ENCODE measurements around the gene ANKRD62.
"Not testable (repeated sequence)": the region's sequence is repeated elsewhere in the genome, so short reads cannot be mapped to it uniquely, and the experiment has no call there.

Gene ANKRD62

DNA sequence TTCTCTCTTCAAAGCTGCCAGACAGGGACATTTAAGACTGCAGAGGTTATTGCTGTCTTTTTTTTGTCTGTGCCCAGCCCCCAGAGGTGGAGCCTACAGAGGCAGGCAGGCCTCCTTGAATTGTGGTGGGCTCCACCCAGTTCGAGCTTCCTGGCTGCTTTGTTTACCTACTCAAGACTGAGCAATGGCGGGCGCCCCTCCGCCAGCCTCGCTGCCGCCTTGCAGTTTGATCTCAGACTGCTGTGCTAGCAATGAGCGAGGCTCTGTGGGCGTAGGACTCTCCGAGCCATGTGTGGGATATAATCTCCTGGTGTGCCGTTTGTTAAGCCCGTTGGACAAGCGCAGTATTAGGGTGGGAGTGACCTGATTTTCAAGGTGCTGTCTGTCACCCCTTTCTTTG is 47.2 kb downstream of the ANKRD62 start:
- not testable (repeated sequence) for H3K36me3 ChIP-seq (ENCODE audit: insufficient read depth, insufficient read length, low read length); H3K9me3 ChIP-seq (ENCODE audit: insufficient read depth, low read length); H3K27me3 ChIP-seq (ENCODE audit: insufficient read depth, insufficient read length); H3K9ac ChIP-seq (ENCODE audit: insufficient read length, low read depth); H3K4me1 ChIP-seq (ENCODE audit: insufficient read depth, insufficient read length); DNase-seq (ENCODE audit: low read depth, low spot score); H3K4me3 ChIP-seq (ENCODE audit: insufficient read length, low read depth)

DNA sequence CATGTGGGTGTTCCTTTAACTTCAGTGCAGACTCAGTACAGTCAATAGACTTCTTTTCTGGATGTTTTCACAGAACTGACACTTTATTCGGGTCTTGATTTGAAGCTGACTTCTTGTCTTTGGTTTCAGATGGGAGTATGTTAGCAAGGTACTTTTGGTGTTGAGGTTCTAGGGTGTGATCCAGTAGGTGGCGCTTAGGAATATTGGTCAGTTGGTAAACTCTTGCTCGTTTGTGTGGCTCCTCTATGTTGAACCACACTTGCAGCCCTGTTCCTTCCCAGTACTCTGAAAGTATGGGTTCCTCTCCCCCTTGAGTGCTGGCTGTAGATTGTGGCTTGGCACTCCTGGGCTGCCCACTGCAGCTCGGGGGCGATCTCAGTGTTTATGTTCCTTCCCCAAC is 48.1 kb downstream of the ANKRD62 start:
- not testable (repeated sequence) for H3K9me3 ChIP-seq (ENCODE audit: insufficient read depth, low read length); H3K4me3 ChIP-seq (ENCODE audit: insufficient read length, low read depth); DNase-seq (ENCODE audit: low read depth, low spot score); H3K4me1 ChIP-seq (ENCODE audit: insufficient read depth, insufficient read length); H3K9ac ChIP-seq (ENCODE audit: insufficient read length, low read depth); H3K27me3 ChIP-seq (ENCODE audit: insufficient read depth, insufficient read length); H3K36me3 ChIP-seq (ENCODE audit: insufficient read depth, insufficient read length, low read length)

DNA sequence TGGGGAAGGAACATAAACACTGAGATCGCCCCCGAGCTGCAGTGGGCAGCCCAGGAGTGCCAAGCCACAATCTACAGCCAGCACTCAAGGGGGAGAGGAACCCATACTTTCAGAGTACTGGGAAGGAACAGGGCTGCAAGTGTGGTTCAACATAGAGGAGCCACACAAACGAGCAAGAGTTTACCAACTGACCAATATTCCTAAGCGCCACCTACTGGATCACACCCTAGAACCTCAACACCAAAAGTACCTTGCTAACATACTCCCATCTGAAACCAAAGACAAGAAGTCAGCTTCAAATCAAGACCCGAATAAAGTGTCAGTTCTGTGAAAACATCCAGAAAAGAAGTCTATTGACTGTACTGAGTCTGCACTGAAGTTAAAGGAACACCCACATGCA is 55.8 kb downstream of the ANKRD62 start:
- not testable (repeated sequence) for H3K4me3 ChIP-seq (ENCODE audit: insufficient read length, low read depth); H3K9ac ChIP-seq (ENCODE audit: insufficient read length, low read depth); H3K36me3 ChIP-seq (ENCODE audit: insufficient read depth, insufficient read length, low read length); DNase-seq (ENCODE audit: low read depth, low spot score); H3K9me3 ChIP-seq (ENCODE audit: insufficient read depth, low read length); H3K4me1 ChIP-seq (ENCODE audit: insufficient read depth, insufficient read length); H3K27me3 ChIP-seq (ENCODE audit: insufficient read depth, insufficient read length)

DNA sequence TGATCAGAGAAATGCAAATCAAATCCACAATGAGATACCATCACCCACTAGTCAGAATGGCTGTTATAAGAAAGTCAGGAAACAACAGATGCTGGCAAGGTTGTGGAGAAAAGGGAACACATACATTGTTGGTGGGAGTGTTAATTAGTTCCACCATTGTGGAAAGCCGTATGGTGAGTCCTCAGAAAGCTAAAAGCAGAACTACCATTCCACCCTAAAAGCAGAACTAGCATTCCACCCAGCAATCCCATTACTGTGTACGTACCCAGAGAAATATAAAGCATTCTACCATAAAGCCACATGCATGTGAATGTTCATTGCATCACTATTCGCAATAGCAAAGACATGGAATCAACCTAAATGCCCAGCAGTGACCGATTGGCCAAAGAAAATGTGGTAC is 60.7 kb downstream of the ANKRD62 start:
- H3K9ac ChIP-seq (ENCODE audit: insufficient read length, low read depth) = no peak overlapping the region
- no peaks in the 10 kb centered on the region for H3K9me3 ChIP-seq (ENCODE audit: insufficient read depth, low read length)
- no peaks in the 10 kb centered on the region for H3K4me1 ChIP-seq (ENCODE audit: insufficient read depth, insufficient read length)
- no peaks in the 10 kb centered on the region for H3K27me3 ChIP-seq (ENCODE audit: insufficient read depth, insufficient read length)
- TF ChIP-seq ZNF274 (IDR thresholded peaks at IDR 0.05; ENCODE audit: low read depth, low read length) (no peak), SUZ12 (IDR thresholded peaks at IDR 0.05; ENCODE audit: extremely low read depth, insufficient read depth, insufficient read length) (no peak), YY1 (IDR thresholded peaks at IDR 0.05; ENCODE audit: insufficient read depth, insufficient read length) (no peak)
- H3K4me3 ChIP-seq (ENCODE audit: insufficient read length, low read depth) = no peak overlapping the region
- H3K36me3 ChIP-seq (ENCODE audit: insufficient read depth, insufficient read length, low read length) = no peaks in the 10 kb centered on the region
- no peak for DNase-seq (ENCODE audit: low read depth, low spot score)

DNA sequence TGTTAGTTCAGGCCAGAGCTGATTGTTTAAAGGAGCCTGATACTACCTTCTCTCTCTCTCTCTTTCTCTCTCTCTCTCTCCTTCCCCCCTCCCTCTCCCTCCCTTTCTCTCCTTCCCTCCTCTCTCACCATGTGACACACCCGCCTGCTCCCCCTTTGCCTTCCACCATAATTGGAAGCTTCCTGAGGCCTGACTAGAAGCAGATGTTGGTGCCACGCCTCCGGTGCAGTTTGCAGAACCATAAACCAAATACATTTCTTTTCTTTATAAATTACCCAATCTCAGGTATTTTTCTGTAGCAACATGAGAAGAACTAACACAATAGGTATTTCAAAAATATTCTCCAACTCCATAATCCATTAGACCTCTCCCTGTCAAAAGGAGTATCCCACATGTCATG is 62.4 kb downstream of the ANKRD62 start:
- Histone ChIP-seq H3K4me1 (ENCODE audit: insufficient read depth, insufficient read length) (no peaks in the 10 kb centered on the region), H3K9me3 (ENCODE audit: insufficient read depth, low read length) (no peaks in the 10 kb centered on the region), H3K36me3 (ENCODE audit: insufficient read depth, insufficient read length, low read length) (no peaks in the 10 kb centered on the region), H3K4me3 (ENCODE audit: insufficient read length, low read depth) (no peak overlapping the region), H3K9ac (ENCODE audit: insufficient read length, low read depth) (no peak overlapping the region), H3K27me3 (ENCODE audit: insufficient read depth, insufficient read length) (no peaks in the 10 kb centered on the region)
- no peak for TF ChIP-seq SUZ12 (IDR thresholded peaks at IDR 0.05; ENCODE audit: extremely low read depth, insufficient read depth, insufficient read length)
- no peak for TF ChIP-seq ZNF274 (IDR thresholded peaks at IDR 0.05; ENCODE audit: low read depth, low read length)
- TF ChIP-seq YY1 (IDR thresholded peaks at IDR 0.05; ENCODE audit: insufficient read depth, insufficient read length) = no peak
- no peak for DNase-seq (ENCODE audit: low read depth, low spot score)

DNA sequence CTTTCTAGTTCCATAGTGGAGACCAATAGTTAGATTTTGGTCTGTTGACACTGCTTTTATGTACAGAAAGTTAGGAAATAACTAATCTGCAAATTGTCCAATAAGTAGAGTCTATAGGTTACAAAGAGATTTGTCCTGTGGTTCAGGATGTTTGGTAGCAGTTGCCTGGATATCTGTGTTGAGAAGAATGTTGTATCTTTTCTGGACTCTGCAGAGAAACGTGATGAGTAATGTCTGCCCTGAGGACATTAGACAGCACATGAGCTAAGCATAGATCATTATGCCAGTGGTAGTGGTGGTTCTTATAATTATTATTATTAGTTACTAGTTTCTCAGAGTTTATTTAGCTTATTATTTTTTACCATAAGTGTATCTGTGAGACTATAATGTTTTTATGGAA is 65.8 kb downstream of the ANKRD62 start:
- no peak overlapping the region for H3K9ac ChIP-seq (ENCODE audit: insufficient read length, low read depth)
- no peak for TF ChIP-seq YY1 (IDR thresholded peaks at IDR 0.05; ENCODE audit: insufficient read depth, insufficient read length)
- TF ChIP-seq SUZ12 (IDR thresholded peaks at IDR 0.05; ENCODE audit: extremely low read depth, insufficient read depth, insufficient read length) = no peak
- TF ChIP-seq ZNF274 (IDR thresholded peaks at IDR 0.05; ENCODE audit: low read depth, low read length) = no peak
- DNase-seq (ENCODE audit: low read depth, low spot score) = no peak

DNA sequence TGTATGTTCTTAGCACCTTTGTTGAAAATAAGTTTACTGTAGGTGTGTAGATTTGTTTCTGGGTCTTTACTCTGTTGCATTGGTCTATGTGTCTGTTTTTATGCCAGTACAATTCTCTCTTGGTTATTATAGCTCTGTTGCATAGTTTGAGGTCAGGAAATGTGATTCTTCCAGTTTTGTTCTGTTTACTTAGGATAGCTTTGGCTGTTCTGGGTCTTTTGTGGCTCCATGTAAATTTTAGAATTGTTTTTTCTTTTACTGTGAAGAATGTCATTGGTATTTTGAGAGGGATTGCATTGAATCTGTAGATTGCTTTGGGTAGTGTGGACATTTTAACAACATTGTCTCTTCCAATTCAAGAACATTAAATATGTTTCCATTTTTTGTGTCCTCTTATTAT is 69.1 kb downstream of the ANKRD62 start:
- H3K4me1 ChIP-seq (ENCODE audit: insufficient read depth, insufficient read length) = no peaks in the 10 kb centered on the region
- DNase-seq (ENCODE audit: low read depth, low spot score) = no peak
- H3K4me3 ChIP-seq (ENCODE audit: insufficient read length, low read depth) = no peak overlapping the region
- no peak overlapping the region for H3K9ac ChIP-seq (ENCODE audit: insufficient read length, low read depth)
- H3K27me3 ChIP-seq (ENCODE audit: insufficient read depth, insufficient read length) = no peaks in the 10 kb centered on the region
- no peak for TF ChIP-seq ZNF274 (IDR thresholded peaks at IDR 0.05; ENCODE audit: low read depth, low read length)
- TF ChIP-seq YY1 (IDR thresholded peaks at IDR 0.05; ENCODE audit: insufficient read depth, insufficient read length) = no peak
- TF ChIP-seq SUZ12 (IDR thresholded peaks at IDR 0.05; ENCODE audit: extremely low read depth, insufficient read depth, insufficient read length) = no peak
- no peaks in the 10 kb centered on the region for H3K36me3 ChIP-seq (ENCODE audit: insufficient read depth, insufficient read length, low read length)
- peaks cover 9% of the 10 kb centered on the region; the same call in 1 of the 2 replicates for H3K9me3 ChIP-seq (ENCODE audit: insufficient read depth, low read length)

More for the DNA sequence above, 65.8 kb downstream of the ANKRD62 start:
- H3K4me1 ChIP-seq (ENCODE audit: insufficient read depth, insufficient read length) = no peaks in the 10 kb centered on the region
- H3K4me3 ChIP-seq (ENCODE audit: insufficient read length, low read depth) = no peak overlapping the region
- no peaks in the 10 kb centered on the region; the same call in 1 of the 2 replicates for H3K9me3 ChIP-seq (ENCODE audit: insufficient read depth, low read length)
- H3K27me3 ChIP-seq (ENCODE audit: insufficient read depth, insufficient read length) = no peaks in the 10 kb centered on the region
- H3K36me3 ChIP-seq (ENCODE audit: insufficient read depth, insufficient read length, low read length) = no peaks in the 10 kb centered on the region

DNA sequence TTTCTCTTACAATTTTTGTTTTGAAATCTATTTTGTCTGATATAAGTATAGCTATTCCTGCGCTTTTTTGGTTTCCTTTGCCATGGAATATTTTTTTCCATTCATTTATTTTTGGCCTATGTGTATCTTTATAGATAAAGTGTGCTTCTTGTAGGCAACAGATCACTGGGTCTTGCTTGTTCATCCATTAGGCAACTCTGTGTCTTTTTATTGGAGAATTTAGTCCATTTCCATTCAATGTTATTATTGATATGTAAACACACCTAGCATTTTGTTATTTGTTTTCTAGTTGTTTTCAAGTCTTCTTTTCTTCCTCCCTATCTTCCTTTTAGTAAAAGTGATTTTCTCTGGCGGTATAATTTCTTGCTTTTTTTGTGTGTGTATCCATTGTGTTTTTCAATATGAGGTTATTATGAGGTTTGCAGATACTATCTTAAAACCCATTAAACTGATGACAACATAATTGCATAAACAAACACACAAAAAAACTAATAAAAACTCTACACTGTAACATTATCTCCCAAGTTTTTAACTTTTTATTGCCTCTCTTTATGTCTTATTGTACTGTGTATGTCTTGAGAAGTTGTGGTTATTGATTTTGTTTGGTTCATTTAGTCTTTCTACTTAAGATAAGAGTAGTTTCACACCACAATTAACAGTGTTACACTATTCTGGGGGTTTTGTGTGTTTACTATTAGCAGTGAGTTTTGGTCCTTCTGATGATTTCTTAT is 71.6 kb downstream of the ANKRD62 start:
- H3K27me3 ChIP-seq (ENCODE audit: insufficient read depth, insufficient read length) = no peaks in the 10 kb centered on the region
- TF ChIP-seq ZNF274 (IDR thresholded peaks at IDR 0.05; ENCODE audit: low read depth, low read length) = no peak
- no peak for TF ChIP-seq SUZ12 (IDR thresholded peaks at IDR 0.05; ENCODE audit: extremely low read depth, insufficient read depth, insufficient read length)
- TF ChIP-seq YY1 (IDR thresholded peaks at IDR 0.05; ENCODE audit: insufficient read depth, insufficient read length) = no peak
- no peaks in the 10 kb centered on the region for H3K36me3 ChIP-seq (ENCODE audit: insufficient read depth, insufficient read length, low read length)
- no peak for DNase-seq (ENCODE audit: low read depth, low spot score)
- no peak overlapping the region for H3K9ac ChIP-seq (ENCODE audit: insufficient read length, low read depth)
- no peaks in the 10 kb centered on the region for H3K4me1 ChIP-seq (ENCODE audit: insufficient read depth, insufficient read length)
- H3K4me3 ChIP-seq (ENCODE audit: insufficient read length, low read depth) = no peak overlapping the region
- peaks cover 9% of the 10 kb centered on the region; the same call in 1 of the 2 replicates for H3K9me3 ChIP-seq (ENCODE audit: insufficient read depth, low read length)
